ENCODE data around the gene MYOM3.

GRCh38 chr1:24036088-24036487, 75.8 kb downstream of the MYOM3 start:
- TF ChIP-seq CTCF (IDR thresholded peaks at IDR 0.05) (no peak), ZFX (IDR thresholded peaks at IDR 0.05; ENCODE audit: borderline replicate concordance) (no peak)
